AG20443 (cell line): ENCODE results near the gene EEF1AKMT3.

ENCODE experiments used
- DNase-seq: peaks from one replicate; pipeline ENCODE4 v3.0.0; 2012; ENCODE audit warnings: low spot score, mixed read lengths

The EEF1AKMT3 gene

DNA sequence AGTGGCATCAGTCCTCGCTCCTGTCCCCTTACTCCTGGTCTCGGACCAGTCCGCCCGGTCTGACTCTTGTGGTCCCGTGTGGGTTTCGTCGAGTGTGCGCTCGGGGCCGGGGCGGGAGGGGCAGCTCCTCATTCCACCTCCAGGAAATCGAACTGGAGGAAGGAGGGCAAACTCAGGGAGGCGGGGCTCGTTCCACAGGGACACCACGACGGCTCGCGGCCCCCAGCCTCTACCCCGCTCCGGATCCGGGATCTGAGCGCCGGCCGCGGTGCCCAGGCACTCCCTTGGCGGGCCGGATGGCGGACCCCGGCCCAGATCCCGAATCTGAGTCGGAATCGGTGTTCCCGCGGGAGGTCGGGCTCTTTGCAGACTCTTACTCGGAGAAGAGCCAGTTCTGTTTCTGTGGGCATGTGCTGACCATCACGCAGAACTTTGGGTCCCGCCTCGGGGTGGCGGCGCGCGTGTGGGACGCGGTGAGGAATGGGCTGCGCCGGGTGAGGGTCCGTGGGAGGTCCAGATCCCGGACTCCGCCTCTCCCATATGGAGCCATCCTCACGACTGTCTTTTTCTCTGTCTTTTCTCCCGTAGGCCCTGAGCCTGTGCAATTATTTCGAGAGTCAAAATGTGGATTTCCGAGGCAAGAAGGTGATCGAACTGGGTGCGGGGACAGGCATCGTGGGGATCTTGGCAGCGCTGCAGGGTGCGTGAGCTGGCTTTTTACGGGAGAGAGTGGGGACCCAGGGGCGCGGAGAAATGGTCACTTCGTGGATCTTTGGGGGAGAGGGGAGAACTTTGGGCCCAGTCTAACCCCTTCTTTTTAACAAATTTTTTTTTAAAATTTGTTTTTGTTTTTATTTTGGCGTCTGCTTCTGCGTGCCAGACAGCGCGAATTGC is at the start of gene EEF1AKMT3:
EEF1AKMT3 (plus strand) TSS at position 186 of the 894 bp plus-strand sequence; CDS start at position 297, 111 bp downstream.
- peak; percentile 75 for DNase-seq

DNA sequence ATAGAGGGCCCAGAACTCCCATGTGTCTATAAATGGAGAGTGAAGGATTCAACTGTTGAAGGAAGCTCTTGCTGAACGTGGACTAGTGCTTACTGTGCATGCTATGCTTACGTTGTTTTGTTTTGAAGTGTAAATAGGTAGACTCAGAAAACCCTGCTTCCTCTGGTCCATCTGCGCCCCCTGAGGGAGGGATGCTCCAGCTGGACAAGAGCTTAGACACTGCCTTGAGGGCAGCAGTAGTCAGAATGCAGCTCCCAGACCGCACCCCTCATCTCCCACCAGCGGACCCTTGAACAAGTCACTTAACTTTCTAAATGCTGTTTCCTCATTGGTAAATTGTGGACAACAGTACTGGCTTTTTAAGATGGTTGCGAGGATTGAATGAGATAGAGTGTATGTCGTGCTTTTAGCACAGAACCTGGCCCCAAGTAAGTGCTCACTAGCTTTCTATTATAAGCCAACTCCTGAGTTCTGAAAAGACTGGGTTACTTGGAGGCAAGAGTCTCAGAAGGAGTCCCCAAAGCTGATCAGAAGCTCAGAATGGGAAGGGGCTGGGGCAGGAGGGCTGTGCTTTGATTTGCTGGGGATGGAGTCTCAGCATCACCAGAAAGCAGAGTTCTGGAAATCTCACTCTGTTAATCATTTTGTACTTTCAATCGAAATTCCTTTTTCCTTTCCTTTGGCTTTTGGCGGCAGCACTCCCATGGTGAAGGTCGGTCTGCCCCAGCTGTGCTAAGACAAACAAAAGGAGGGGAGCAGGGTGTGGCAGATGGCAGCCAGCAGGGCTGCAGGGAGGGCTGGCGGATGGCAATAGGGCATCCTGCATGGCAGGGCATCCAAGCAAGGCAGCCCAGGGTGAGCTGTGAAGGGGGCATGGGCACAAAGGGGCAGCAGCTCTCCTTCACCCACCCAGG is 49.4 kb upstream of the EEF1AKMT3 start:
- DNase-seq = no peak

DNA sequence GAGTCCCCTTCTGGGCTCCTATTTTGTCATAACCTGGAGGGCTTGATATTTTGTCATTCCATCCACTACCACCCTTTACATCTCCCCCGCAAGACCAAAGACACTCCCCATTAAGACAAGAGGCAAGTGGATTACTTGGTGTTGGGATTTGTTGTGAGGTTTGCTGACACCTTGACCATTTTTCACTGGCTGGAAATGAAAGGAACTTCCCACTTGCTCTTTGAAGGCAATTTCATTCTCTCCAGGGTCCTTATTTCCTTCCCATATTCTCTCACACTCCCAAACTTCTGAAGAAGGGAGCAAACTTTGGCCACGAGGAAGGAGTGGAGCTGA is 48.8 kb upstream of the EEF1AKMT3 start:
- DNase-seq = no peak

DNA sequence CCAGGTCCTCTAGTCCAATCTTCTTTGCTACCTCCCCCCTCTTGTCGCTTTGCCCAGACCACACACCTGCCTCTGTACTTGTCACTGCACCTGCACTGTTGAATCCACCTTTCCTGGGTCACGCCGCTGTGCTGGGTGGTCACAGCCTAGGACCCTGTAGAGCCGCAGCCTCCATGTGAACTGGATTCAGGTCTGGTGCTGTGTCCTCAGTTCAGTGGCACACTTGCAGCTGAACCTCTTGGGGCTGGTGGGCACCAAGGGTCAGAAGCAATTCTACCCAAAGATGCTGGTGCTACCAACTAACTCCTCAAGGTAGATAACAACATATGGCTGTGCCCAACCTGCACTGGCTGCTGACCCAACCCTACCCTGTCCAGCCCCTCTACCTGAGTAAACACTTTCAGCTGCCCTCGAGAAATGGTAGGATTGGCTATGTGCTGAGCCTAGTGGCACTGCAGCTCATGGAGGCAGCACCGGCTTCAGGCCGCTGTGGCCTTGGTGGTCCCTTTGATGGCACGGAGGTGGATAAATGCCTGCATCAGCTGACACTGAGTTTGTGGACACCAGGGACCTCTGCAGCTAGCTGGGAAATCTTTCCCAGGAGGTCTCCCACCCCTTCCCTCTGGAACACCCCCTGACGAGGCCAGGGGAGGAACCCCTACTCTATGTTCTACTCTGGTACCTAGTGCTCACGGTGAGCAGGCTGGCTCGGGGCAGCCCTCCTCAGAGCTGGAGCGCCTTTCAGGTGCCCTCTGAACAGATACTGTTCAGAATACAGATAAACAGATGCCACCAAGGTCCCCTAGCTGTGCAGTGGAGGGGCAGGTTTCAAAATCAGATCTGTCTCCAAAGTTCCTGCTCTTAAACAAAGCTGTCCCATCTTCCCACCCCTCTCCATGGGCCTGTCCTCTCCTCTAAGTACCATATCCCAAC is 48.1 kb upstream of the EEF1AKMT3 start:
- DNase-seq = peak; percentile 4

DNA sequence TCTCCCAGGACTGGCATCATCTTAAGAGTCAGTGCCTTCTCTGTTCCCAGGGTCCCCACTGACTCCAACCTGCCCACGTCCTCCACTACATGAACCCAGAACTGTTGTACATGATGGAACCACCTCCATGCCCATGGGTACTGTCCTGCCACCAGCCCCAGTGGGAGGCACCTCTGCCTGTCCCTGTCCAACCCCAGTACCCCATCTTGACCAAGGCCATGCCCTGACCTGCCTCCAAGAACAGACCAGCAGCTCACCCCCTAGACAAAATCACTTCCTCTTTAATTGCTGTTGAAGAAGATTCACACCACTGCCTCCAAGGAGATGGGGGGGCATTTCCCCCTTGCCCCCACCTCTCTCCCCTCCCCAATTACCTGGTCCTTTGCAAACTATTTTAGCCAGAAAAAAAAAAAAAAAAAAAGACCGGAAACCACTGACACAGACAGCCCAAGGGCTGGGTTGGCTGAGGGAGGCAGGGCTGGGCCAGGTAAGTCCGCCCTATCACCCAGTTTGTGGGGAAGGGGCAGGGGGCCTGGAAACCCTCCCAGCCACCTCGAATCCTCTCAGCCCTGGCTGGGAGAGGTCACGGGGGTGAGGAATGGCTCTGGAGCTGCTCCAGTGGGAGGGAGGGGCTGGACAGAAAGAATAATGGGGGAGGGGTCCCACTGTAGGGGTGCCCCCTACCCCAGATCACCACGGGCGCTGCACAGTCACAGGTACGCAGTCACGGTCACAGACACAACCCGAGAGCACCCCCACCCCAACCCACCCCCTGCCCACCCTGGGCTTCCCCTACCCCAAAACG is 47.3 kb upstream of the EEF1AKMT3 start:
- peak; percentile 5 for DNase-seq

DNA sequence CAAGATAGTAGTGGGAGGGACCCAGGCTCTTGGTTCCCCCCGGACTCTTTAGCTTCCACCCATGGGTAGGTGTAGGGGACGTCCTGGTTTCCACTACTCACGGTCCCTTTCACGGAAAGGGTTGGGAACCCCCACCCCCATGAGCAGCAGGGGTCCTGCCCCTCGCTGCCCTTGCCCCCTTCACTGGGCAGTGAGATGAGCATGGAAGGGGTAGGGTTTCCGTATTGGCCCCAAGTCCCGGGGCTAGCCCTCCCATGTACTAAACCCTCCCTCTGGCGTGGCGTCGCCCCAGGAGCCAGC is 46.6 kb upstream of the EEF1AKMT3 start:
- DNase-seq = no peak

DNA sequence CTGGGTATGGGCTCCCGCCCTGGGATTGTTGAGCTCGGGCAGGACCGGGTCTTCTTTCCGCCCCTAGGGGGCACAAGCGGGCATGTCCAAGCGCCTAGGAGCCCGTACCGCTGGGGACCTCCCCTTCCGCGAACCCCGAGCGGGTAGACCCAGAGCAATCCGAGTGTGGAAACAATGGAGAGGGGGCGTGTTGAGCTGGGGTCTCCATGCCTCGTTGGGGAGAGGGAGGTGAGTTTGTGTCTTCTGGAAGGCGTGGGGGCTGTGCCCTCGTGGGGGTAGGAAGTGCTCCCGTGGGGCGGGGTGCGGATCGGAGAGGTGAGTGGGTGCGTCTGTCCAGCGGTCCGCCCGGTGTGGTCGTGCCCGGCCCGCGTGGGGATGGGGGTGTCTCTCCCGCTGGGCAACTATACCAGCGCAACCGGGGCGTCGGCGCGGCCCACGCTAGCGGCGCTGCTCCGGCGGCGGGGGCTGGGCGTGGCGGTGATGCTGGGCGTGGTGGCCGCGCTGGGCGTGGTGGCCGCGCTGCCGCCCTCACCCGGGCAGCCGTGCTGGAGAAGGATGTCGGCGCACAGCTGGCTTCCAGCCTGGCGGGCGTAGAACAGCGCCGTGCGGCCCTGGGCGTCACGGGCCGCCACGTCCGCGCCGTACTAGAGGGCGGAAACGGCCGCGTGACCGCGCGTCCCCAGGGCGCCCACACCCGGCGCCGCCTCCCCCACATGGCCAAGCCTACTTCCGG is 46.1 kb upstream of the EEF1AKMT3 start:
- peak; percentile 96 for DNase-seq

DNA sequence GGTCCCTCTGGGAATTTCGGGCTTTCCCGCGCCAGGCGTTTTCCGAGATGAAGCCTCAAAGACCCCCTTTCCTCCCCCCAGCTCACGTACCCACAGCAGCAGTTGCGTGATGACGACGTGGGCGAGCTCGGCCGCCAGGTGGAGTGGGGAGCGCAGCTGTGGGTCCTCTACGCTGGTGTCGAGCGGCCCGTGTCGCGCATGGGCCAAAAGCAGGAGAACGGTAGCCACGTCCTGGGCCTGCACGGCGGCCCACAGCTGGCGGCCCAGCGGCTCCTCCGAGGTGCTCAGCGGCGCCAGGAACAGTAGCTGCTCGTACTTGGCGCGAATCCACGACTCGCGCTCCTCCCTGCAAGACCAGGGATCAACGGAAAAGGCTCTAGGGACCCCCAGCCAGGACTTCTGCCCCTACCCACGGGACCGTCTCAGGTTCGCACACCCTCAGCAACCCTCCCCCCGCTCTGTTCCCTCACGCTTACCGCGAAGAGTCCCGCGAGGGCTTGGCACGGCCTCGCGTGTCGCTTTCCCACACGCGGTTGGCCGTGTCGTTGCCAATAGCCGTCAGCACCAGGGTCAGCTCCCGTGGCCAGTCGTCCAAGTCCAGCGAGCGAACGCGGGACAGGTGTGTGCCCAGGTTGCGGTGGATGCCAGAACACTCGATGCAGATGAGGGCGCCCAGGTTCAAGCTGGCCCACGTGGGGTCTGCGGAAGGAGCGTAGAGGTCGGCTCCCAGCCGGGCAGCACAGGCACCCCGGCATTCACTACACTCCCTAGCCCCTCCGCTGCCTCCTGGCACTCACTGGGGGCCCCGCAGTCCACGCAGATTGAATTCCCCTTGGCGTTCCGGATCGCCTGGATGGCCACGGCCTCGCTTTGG is 45.3 kb upstream of the EEF1AKMT3 start:
- no peak for DNase-seq

DNA sequence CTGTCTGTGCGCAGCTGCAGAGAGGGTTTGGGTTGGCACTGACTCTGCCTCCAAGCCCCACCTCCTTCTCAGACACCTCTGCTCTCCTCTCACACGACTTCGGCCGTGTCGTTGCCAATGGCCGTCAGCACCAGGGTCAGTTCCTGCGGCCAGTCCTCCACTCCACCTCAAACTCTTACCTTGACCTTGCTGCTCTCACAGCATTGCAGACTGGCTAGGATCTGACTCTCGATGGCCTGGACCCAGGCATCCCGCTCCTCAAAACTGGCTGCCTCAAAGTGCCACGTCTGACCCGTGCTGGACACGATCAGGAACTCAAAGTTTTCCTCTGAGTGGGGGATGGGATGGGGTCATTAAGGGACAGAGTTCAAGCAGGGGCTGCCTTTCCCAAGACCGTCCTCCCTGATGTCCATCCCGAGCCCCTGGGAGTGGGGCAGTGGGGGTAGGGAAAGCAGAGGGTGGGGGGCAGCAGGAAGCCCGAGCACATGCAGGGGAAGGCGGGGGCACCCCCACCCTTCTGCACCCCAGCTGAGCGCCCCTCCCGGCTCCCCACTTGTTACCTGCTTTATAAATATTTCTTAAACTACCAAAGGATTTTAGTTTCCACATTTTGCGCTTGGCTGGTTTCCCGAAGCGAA is 44.5 kb upstream of the EEF1AKMT3 start:
- no peak for DNase-seq

DNA sequence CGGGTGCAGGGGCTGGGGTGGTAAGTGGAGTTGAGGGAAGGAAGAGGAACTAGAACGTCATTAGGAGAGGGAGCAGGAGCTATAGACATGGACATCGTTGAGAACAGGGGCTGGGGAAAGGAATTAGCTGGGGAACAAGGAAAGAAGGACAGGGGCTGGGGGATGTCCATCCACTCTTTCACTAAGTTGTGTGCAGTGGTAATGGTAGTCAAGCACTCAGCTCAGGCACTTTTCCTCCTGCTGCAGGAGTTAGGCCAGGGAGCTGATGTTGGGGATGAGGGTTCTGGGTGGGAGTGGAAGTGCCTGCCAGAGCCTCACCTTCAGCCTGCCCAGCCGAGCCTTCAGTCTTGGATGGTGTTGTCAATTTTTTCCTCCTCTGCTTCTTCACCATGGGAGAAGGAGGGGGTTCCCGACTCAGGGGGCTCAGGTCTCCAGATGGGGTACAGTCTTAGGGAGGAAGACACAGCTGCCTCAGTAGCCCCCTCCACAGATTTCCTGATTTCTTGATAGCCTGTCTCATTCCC is 43.0 kb upstream of the EEF1AKMT3 start:
- DNase-seq = no peak

DNA sequence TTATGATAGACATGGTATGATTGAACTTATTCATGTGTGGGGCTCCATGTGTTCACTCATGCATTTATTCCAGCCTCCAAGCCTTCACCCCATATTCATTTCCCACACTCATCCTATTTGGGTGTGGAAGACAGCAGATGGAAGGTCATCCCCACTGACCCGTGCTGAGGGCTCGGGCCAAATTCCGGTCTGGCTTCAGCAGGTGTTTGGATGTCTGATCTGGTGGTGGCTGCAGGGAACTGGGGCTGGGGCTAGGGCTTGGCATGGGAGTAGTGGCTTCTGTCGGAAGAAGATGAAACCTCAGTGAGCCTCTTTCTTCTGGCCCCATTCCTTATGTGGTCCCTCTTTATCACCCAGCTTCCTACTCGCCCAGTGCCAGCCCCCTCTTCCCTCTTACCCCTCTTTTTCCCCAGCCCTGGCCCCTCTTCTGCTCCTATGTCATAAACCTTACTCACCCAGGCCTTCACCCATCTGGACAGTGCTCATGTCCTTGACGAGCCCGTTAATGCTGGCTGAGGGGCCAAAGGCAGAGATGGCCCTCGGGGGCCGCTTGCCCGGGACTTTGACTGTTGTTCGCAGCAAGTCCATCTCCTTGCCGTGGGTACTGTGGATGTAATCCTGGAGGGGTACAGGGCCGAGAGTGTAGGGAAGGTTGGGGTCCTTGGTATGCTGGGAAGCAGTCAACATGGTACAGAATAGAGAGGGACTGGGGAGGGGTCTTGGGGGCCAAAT is 41.9 kb upstream of the EEF1AKMT3 start:
- no peak for DNase-seq

DNA sequence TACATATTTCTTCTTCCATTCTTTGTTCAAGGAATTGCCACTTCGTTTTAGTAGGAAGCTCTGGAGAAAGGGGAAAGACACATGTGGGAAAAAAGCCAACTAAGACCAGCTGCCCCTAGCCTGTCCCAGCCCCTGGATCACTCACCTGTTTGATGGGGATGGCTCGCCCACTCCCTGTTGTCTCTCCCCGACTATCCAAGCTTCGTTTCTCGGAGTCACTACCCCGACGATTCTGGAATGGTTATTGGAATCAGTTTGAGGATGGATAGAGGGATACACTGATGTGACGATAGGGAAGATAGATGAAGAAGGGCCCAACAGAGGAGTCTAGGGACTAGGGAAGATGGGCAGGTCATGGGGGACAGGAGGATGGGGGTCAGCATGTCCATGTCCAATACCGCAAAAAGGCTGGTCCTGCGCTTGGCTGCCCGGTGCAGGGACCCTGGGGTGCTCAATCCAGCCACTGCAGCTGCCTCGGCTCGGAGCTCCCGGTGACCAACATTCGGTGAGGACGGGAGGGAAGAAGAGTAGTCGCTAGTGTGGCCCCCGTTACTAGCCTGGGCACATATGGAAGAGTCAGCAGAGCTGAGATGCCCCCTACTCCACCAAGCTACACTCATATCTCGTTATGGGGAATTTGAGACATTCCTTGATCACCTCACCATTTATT is 40.9 kb upstream of the EEF1AKMT3 start:
- no peak for DNase-seq

DNA sequence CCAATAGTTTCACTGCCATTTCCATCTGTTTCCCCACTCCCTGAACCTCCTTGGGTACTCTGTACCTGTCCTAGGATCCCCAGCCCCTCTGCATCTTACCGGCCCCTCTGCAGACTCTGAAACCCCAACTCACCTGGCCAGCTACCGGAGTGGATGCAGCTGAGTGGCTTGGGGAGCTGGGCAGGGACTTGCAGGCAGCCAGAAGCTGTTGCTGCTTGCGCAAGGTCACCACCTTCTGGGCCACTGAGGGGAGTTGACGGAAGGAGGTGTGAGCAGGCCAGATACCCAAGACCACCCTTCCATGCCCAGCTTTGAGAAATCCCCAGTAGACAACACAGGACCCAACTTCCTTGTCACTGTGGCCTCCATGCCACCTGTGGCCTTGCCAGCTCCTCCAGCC is 40.1 kb upstream of the EEF1AKMT3 start:
- DNase-seq = no peak

DNA sequence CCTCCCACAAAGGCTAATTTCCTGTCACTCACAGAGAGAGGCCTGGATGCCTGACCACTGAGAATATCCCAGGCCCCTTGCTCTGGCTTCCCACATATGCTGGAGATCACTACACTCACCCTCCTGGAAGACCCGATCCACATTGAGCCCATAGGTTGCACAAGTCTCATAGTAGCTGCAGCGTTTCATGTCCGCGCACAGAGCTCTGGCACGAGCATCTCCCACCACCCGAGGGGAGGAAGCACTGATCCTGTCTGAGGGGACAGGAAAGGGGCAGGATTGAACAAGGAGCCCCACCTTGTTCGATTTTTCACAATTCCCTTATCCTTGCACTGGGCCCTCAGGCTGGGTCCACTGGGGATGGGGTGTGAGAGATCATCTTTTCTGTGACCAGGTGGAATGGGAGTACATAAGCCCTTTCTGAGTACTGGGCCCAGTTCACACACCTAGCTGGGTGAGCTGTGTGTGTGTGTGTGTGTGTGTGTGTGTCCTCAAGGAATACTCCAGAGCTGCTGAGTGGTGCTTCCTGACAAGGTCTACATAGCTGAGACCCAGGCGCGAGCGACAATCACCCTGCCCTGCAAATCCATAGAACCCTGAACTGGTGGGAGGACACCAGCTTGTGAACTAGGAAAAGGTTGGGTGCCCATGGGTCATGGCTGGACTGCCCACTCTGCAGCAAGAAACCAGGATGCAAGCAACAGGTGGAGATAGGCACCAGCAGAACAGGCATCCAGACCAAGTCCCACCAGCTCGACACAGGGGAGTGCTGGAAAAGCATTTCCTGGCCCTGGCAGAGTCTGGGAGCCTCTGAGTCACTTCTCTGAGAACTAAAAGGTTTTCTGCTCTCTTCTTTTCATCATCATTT is 39.5 kb upstream of the EEF1AKMT3 start:
- no peak for DNase-seq

DNA sequence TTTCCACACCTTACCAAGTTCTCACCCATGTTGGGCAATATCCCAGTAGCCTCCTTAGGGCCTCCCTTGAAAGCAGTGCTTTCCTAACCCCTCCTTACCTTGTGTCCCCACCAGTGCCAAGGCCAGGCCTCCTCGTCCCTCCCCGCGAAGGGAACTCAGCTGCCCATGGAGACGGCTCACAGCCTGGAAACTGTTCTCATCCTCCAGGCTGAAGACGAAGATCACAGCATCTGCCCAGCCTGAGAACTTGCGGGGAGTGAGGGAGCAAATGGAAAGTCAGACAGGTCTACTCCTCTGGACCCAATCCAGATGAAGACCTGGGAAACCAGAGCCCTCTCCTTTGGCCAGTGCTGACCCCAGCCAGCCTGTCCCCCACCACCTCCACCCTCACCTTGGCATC is 38.5 kb upstream of the EEF1AKMT3 start:
- DNase-seq = no peak

DNA sequence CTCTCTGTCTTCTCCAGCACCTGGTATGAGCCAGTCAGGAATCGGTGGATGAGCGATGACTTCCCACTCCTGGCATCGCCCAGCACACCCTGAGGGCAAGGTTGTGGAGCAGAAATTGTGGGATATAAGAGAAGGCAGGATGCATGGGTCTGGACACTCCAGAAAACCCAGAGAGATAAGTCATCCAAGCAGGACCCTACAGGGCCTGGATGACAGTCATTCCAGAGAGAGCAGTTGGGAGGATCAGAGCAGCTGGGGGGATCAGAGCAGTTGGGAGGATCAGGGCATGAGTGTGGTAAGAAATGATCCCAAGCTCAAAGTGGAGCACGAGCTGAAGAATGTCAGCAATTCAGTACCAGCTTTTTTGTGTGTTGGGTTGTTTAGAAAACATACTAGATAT is 37.8 kb upstream of the EEF1AKMT3 start:
- DNase-seq = no peak
